Ascending aorta (tissue), 2 donors: ENCODE measurements around the gene FLRT1. TPM values are rescaled to one million over a fixed set of nuclear protein-coding genes. Genes with fewer than 3 reads are reported as not detected.
"Not testable (repeated sequence)": the region's sequence is repeated elsewhere in the genome, so short reads cannot be mapped to it uniquely, and the experiment has no call there.

ENCODE experiments used
- DNase-seq, 2 donors: peaks; one replicate each; pipeline ENCODE4 v3.0.0-alpha.2; 2019; ENCODE audit warnings: low spot score in 2 of 2
- H3K27ac ChIP-seq, 2 donors: fragments of 200-600 bp; sonication (generic); one replicate each; pipeline ENCODE4 v1.5.1; 2016 to 2017; ENCODE audit warnings: mild to moderate bottlenecking in 1 of 2
- H3K27me3 ChIP-seq: fragments of 200-600 bp; sonication (generic); one replicate; pipeline ENCODE4 v1.5.1; 2017
- H3K36me3 ChIP-seq, 2 donors: fragments of 200-600 bp; sonication (generic); one replicate each; pipeline ENCODE4 v1.5.1; 2016
- H3K4me1 ChIP-seq, 2 donors: fragments of 200-600 bp; sonication (generic); one replicate each; pipeline ENCODE4 v1.5.1; 2016 to 2017; ENCODE audit warnings: mild to moderate bottlenecking in 1 of 2
- H3K4me3 ChIP-seq, 2 donors: fragments of 200-600 bp; sonication (generic); one replicate each; pipeline ENCODE4 v1.5.1; 2016 to 2017; ENCODE audit warnings: mild to moderate bottlenecking in 1 of 2
- H3K9me3 ChIP-seq, 2 donors: fragments of 200-600 bp; sonication (generic); one replicate each; pipeline ENCODE4 v1.5.1; 2016
- CTCF ChIP-seq, 3 experiments: fragments of 200-600 bp in 2 of 3; fragments of 450-650 bp in 1 of 3; sonication (generic) in 2 of 3; IDR thresholded peaks; one replicate each; pipeline ENCODE4 v1.5.1; 2016 to 2019; ENCODE audit warnings: antibody characterized with exemption in 3 of 3, mild to moderate bottlenecking in 1 of 3, moderate library complexity in 1 of 3
- intact Hi-C: fragments of 100-400 bp; cut with DNase I; formaldehyde crosslinking; loops from one replicate; pipeline ENCODE4 v1.15.1; 2023
- total RNA-seq: library from RNA; depleted of rRNA; stranded (reverse); fragments of >200 nt; gene quantifications from one replicate; pipeline ENCODE4 v1.1.0, GENCODE V29; 2016

FLRT1 gene
- total RNA-seq, 1 donor from 2014 or later = 10.3 TPM

- no peaks in the 10 kb centered on the region for H3K9me3 ChIP-seq
- no peaks in the 10 kb centered on the region for H3K4me1 ChIP-seq
- intact Hi-C loops = no loop called here
- no peaks in the 10 kb centered on the region for H3K36me3 ChIP-seq
- DNase-seq = no peak
- H3K27ac ChIP-seq = no peak overlapping the region
- no peaks in the 10 kb centered on the region for H3K27me3 ChIP-seq
- H3K4me3 ChIP-seq = no peak overlapping the region
- no peak for TF ChIP-seq CTCF (IDR thresholded peaks at IDR 0.05)
Observed at GRCh38 chr11:64045700-64046099, 10.0 kb downstream of the FLRT1 start.

GRCh38 chr11:64047373-64047772 lies 11.6 kb downstream of the FLRT1 start:
- H3K4me1 ChIP-seq, H3K27ac ChIP-seq, H3K4me3 ChIP-seq, DNase-seq, H3K9me3 ChIP-seq, intact Hi-C loops, H3K36me3 ChIP-seq, H3K27me3 ChIP-seq: not testable (repeated sequence)

- Histone ChIP-seq H3K27me3 (no peaks in the 10 kb centered on the region), H3K27ac (no peak overlapping the region), H3K36me3 (no peaks in the 10 kb centered on the region), H3K9me3 (no peaks in the 10 kb centered on the region), H3K4me1 (no peaks in the 10 kb centered on the region), H3K4me3 (no peak overlapping the region)
- intact Hi-C loops = no loop called here
- no peak for DNase-seq
- no peak for TF ChIP-seq CTCF (IDR thresholded peaks at IDR 0.05)
Observed at GRCh38 chr11:64048042-64048854, 12.5 kb downstream of the FLRT1 start.

GRCh38 chr11:64049509-64049908 lies 13.8 kb downstream of the FLRT1 start:
- Histone ChIP-seq H3K9me3 (no peaks in the 10 kb centered on the region), H3K36me3 (no peaks in the 10 kb centered on the region), H3K4me3 (no peak overlapping the region), H3K27me3 (no peaks in the 10 kb centered on the region), H3K4me1 (no peaks in the 10 kb centered on the region), H3K27ac (no peak overlapping the region)
- TF ChIP-seq CTCF (IDR thresholded peaks at IDR 0.05) = no peak
- no peak for DNase-seq
- intact Hi-C loops = no loop called here

GRCh38 chr11:64051297-64051696 lies 15.6 kb downstream of the FLRT1 start:
- Histone ChIP-seq H3K27ac (no peak overlapping the region), H3K36me3 (no peaks in the 10 kb centered on the region), H3K4me1 (no peaks in the 10 kb centered on the region), H3K4me3 (no peak overlapping the region), H3K9me3 (no peaks in the 10 kb centered on the region), H3K27me3 (no peaks in the 10 kb centered on the region)
- no peak for DNase-seq
- intact Hi-C loops = no loop called here
- TF ChIP-seq CTCF (IDR thresholded peaks at IDR 0.05) = no peak

- no peaks in the 10 kb centered on the region for H3K9me3 ChIP-seq
- intact Hi-C loops = no loop called here
Observed at GRCh38 chr11:64052436-64052835, 16.7 kb downstream of the FLRT1 start.

More at GRCh38 chr11:64052436-64052835, 16.7 kb downstream of the FLRT1 start:
- no peak for TF ChIP-seq CTCF (IDR thresholded peaks at IDR 0.05)
- H3K4me1 ChIP-seq = no peaks in the 10 kb centered on the region
- no peak overlapping the region for H3K4me3 ChIP-seq
- no peaks in the 10 kb centered on the region for H3K27me3 ChIP-seq
- H3K27ac ChIP-seq = no peak overlapping the region
- no peak for DNase-seq
- no peaks in the 10 kb centered on the region for H3K36me3 ChIP-seq
